Globus pallidus (tissue), 1 donor: ENCODE results near the gene ASB16.
"Not testable (repeated sequence)": the region's sequence is repeated elsewhere in the genome, so short reads cannot be mapped to it uniquely, and the experiment has no call there.

ENCODE experiments used
- DNase-seq: peaks from one replicate; pipeline ENCODE4 v3.0.0-alpha.2; 2015; ENCODE audit warnings: low spot score

Gene ASB16

GRCh38 chr17:44170499-44171201 is at the start of gene ASB16:
Gene ASB16 (plus strand): TSS chr17:44170704. CDS start chr17:44170790, 86 bp downstream.
- DNase-seq = no peak

GRCh38 chr17:44120851-44121605 is 49.5 kb upstream of the ASB16 start:
- no peak for DNase-seq

GRCh38 chr17:44121997-44122815 is 48.3 kb upstream of the ASB16 start:
- DNase-seq = no peak

- DNase-seq = no peak
Observed at GRCh38 chr17:44122816-44123355, 47.6 kb upstream of the ASB16 start.

GRCh38 chr17:44123356-44124117 is 47.0 kb upstream of the ASB16 start, which contains the start of gene HDAC5:
Gene HDAC5 (minus strand): TSS chr17:44123641. CDS start chr17:44117515, 6,126 bp downstream.
- peak; percentile 96 for DNase-seq

- no peak for DNase-seq
Observed at GRCh38 chr17:44124118-44124438, 46.4 kb upstream of the ASB16 start.

- DNase-seq = no peak
Observed at GRCh38 chr17:44128383-44128782, 42.1 kb upstream of the ASB16 start.

GRCh38 chr17:44130693-44131349 is 39.7 kb upstream of the ASB16 start:
- no peak for DNase-seq

GRCh38 chr17:44131372-44131771 is 39.1 kb upstream of the ASB16 start:
- not testable (repeated sequence) for DNase-seq

- DNase-seq = no peak
Observed at GRCh38 chr17:44132275-44132821, 38.2 kb upstream of the ASB16 start.

GRCh38 chr17:44133918-44134476 is 36.5 kb upstream of the ASB16 start:
- no peak for DNase-seq

GRCh38 chr17:44134752-44135568 is 35.5 kb upstream of the ASB16 start:
- DNase-seq = no peak

- DNase-seq = no peak
Observed at GRCh38 chr17:44137891-44138709, 32.4 kb upstream of the ASB16 start.

- not testable (repeated sequence) for DNase-seq
Observed at GRCh38 chr17:44143921-44144320, 26.6 kb upstream of the ASB16 start.

GRCh38 chr17:44144966-44145739 is 25.4 kb upstream of the ASB16 start:
- DNase-seq = no peak

- DNase-seq = no peak
Observed at GRCh38 chr17:44146375-44147346, 23.8 kb upstream of the ASB16 start.

- no peak for DNase-seq
Observed at GRCh38 chr17:44147812-44148211, 22.7 kb upstream of the ASB16 start.
